Measurements from ENCODE around the gene COQ5.

- TF ChIP-seq EZH2 (IDR thresholded peaks at IDR 0.05; ENCODE audit: low read length) (no peak), CTCF (optimal IDR thresholded peaks at IDR 0.05 in 1 of 3, IDR thresholded peaks at IDR 0.05 in 1 of 3, conservative IDR thresholded peaks at IDR 0.05 in 1 of 3; ENCODE audit: extremely low read depth in 1 of 3, insufficient read depth in 2 of 3, low read length in 3 of 3) (no peak)
These were observed 54.9 kb downstream of the COQ5 start for GRCh38 chr12:120473807-120474615.
